GM12872 (cell line): Measurements from ENCODE around the gene CD24.

Experiments
- TF ChIP-seq, protein P1 (sequence below): IDR thresholded peaks from 3 replicates; pipeline ENCODE4 v1.5.1; 2011; ENCODE audit warnings: low read depth, mild to moderate bottlenecking, low read length, moderate library complexity; ENCODE audit not compliant: insufficient read depth

CD24 gene

DNA sequence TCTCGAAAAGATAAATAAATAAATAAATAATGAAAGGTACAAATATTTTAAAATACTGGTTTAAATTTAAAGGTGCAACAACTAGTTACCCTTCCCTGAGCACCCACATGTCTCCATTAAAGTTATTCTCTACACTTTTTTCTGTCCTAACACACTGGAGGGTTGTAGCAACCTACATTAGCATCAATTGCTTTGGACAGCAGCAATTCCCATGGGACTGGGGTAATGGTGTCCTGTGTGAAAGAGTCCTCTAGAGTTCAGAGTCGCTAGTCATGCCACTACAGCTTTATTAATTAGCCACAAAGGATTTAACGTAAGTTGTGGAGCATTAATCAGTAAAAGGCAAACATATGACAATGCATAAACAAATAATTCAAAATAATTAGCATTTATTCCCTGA, 14.1 kb upstream of the CD24 start:
- TF ChIP-seq, protein P1, sequence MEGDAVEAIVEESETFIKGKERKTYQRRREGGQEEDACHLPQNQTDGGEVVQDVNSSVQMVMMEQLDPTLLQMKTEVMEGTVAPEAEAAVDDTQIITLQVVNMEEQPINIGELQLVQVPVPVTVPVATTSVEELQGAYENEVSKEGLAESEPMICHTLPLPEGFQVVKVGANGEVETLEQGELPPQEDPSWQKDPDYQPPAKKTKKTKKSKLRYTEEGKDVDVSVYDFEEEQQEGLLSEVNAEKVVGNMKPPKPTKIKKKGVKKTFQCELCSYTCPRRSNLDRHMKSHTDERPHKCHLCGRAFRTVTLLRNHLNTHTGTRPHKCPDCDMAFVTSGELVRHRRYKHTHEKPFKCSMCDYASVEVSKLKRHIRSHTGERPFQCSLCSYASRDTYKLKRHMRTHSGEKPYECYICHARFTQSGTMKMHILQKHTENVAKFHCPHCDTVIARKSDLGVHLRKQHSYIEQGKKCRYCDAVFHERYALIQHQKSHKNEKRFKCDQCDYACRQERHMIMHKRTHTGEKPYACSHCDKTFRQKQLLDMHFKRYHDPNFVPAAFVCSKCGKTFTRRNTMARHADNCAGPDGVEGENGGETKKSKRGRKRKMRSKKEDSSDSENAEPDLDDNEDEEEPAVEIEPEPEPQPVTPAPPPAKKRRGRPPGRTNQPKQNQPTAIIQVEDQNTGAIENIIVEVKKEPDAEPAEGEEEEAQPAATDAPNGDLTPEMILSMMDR, result no peak

DNA sequence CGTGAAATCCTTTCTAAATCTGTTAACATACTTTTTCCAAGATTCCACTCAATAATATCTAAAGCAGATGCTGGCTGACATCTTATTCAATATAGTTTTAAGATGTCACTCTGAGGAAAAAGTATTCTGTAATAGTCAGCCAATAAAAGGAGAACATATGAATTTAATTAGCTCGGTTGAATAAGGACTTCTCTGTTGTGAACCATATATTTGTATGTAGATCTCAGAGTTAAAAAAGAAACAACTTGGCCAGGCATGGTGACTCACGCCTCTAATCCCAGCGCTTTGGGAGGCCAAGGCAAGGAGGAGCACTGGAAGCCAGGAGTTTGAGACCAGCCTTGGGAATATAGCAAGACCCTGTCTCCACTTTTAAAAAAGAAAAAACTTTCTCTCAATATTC, 7.4 kb upstream of the CD24 start:
- TF ChIP-seq, protein P1, result no peak

DNA sequence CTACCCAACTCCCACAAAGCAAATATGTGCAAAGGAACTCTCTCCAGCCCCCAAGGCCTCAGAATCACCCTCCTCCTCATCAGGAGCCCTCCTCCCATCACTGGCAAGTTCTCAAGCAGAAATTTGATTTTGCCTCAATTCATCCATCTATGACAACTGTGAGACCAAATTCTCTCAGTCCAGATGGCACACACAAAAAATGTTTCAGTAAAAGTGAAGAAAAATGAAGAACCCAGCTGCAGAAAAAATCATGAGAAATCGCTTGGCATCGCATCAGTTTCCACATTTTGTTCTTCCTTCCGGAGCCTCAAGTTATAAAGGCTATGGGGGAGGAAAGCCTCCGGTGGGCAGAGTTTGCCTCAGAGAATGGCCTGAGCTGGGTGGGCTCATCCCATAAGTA, 6.4 kb upstream of the CD24 start:
- TF ChIP-seq, protein P1, result no peak

DNA sequence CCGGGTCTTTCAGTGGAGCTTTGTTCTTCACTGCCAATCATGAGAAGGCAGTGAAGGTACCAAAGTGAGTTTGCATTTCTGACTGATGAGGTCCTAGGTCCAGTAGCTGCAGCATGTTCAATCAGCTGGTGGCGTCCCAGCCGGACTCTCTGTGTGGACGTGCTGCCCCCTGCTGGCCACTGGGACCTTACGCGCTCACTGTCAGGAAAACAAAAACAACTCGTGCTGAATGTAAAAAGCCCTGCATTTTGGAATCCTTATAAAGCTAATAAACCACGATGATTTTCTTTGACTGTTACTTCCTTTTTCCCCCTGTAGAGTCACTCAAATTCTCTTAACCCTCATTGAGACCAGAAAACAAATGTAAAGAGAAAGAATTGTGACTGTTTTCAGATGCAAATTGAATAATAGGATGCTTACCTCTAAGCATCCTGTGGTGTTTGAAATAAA, 4.9 kb upstream of the CD24 start:
- TF ChIP-seq, protein P1, result peak; percentile 94

DNA sequence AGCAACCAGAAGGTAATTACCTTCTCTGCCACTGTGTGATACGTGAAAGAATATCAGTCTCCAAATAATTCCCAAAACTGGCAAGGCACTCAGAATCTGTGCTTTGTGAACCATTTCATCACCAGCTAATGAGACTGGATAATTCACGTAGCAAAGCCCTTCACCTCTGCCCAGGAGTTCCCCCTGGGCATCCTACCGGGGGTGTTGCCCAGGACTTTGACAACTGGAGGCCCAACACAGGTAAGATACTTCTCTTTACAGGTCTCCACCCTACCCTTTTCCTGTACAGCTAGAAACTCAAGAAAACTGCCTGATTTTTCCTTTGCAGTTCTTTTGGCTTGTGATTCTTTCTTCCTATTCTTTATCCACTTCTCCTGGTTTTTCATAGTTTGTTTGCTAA, 2.7 kb upstream of the CD24 start:
- TF ChIP-seq, protein P1, result no peak

DNA sequence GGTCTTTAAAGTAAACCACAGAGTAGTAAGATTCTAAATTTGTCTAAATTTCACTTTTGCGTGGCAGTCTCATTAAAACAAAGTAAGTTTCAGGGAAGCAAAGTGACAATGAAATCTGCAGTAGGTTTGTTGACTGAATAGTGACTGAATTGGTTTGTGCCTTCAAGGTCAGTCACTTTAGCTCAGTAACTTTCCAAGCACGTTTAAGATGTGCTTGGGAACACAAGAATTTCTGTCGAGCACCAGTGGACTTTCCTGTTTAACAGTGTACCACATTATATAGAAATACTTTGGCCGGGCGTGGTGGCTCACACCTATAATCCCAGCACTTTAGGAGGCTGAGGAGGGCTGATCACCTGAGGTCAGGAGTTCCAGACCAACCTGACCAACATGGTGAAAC, 1.7 kb upstream of the CD24 start:
- TF ChIP-seq, protein P1, result no peak

DNA sequence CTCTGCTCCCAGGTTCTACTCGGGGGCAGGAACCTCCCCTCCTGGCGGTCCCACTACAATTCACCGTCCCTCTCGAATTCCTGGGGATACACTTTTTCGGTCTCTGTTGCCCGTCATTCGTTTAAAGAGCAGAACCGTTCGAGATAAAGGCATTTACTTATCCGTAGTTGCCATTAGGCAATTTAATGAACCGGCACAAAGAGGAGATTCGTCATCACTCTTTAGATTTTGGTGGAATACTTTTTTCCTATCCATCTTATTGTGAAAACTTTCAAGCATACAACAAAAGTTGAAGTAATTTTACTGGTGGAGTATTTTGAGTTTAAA, 1.2 kb upstream of the CD24 start:
- TF ChIP-seq, protein P1, result no peak

DNA sequence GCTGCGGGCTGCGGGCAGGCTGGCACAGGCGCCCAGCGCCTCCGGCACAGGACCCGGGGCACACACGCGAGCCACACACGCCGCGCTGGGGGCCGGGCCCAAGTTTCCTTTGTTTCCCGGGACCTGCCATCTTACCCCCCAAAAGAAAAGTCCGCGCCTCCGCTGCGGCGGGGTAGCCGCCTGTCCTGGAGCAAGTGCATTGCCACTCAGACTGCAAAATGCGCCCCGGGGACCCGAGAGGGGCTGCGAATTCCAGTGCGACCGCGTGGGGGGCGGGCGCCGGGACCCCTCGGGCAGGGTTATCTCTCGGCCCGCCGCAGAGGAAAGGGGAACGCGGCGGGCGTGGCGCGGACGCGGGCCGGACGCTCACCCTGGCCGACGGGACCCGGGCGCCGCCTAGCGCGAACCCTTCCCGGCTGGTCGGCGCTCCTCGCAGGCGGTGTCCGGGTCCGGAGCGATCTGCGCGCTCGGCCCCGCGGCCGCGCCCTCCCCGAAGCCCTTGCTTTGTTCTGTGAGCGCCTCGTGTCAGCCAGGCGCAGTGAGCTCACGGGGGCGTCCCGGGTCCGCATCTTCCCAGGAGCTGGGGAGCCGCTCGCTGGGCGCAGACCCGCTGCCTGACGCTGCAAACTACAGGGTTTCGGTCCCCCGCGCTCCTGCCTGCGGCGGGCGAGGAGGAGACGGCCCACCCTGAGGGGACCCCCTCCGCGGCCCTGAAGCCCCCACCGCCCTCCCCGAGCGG, 639 bp upstream of the CD24 start:
- TF ChIP-seq, protein P1, result peak; percentile 11; the same call in 1 of the 3 replicates
